ENCODE data around the gene PXMP4.
A peak's percentile ranks its signal among the peaks of the same experiment; 100 is the strongest.

Gene PXMP4

GRCh38 chr20:33685328-33686099 is 34.6 kb downstream of the PXMP4 start (continued):
- TF ChIP-seq ZSCAN18 (tag by site-specific recombination; IDR thresholded peaks at IDR 0.05) (no peak), WT1 (tag by site-specific recombination; IDR thresholded peaks at IDR 0.05) (peak; percentile 27; the same call in 1 of the 2 replicates), SP3 (tag by site-specific recombination; IDR thresholded peaks at IDR 0.05) (peak; percentile 51), ZNF24 (tag by site-specific recombination; IDR thresholded peaks at IDR 0.05) (no peak), SP2 (tag by site-specific recombination; IDR thresholded peaks at IDR 0.05) (peak; percentile 66), ZNF544 (tag by site-specific recombination; IDR thresholded peaks at IDR 0.05) (no peak), ZNF791 (tag by site-specific recombination; IDR thresholded peaks at IDR 0.05) (no peak), ZNF114 (tag by site-specific recombination; IDR thresholded peaks at IDR 0.05) (no peak), ZNF112 (tag by site-specific recombination; IDR thresholded peaks at IDR 0.05) (no peak), KLF8 (tag by site-specific recombination; IDR thresholded peaks at IDR 0.05) (peak; percentile 40; the same call in 1 of the 2 replicates), SP7 (tag by site-specific recombination; IDR thresholded peaks at IDR 0.05) (0 out of 2 replicates have a peak, but pooled peaks have one; percentile 25), GLI4 (tag by site-specific recombination; IDR thresholded peaks at IDR 0.05) (no peak), ZBTB7A (tag by site-specific recombination; IDR thresholded peaks at IDR 0.05; ENCODE audit: low read depth) (no peak), YY2 (tag by site-specific recombination; IDR thresholded peaks at IDR 0.05) (no peak), PBX3 (CRISPR knock-in tag; IDR thresholded peaks at IDR 0.05) (0 out of 2 replicates have a peak, but pooled peaks have one; percentile 55), ZNF175 (tag by site-specific recombination; IDR thresholded peaks at IDR 0.05) (no peak), ZSCAN16 (tag by site-specific recombination; IDR thresholded peaks at IDR 0.05) (no peak), ZNF664 (tag by site-specific recombination; IDR thresholded peaks at IDR 0.05) (no peak), ZNF354C (tag by site-specific recombination; IDR thresholded peaks at IDR 0.05; ENCODE audit: borderline replicate concordance, low read depth) (no peak), ZNF341 (tag by site-specific recombination; IDR thresholded peaks at IDR 0.05; ENCODE audit: low read depth) (0 out of 2 replicates have a peak, but pooled peaks have one; percentile 42), ZFP37 (tag by site-specific recombination; IDR thresholded peaks at IDR 0.05) (no peak), ZNF280C (tag by site-specific recombination; IDR thresholded peaks at IDR 0.05) (no peak), CTCF (tag by site-specific recombination; IDR thresholded peaks at IDR 0.05) (0 out of 2 replicates have a peak, but pooled peaks have one; percentile 8), GLIS1 (tag by site-specific recombination; IDR thresholded peaks at IDR 0.05) (no peak; the same call in none of the 2 replicates), REPIN1 (tag by site-specific recombination; IDR thresholded peaks at IDR 0.05; ENCODE audit: low read depth) (no peak), ZNF747 (tag by site-specific recombination; IDR thresholded peaks at IDR 0.05) (no peak), KLF9 (tag by site-specific recombination; IDR thresholded peaks at IDR 0.05; ENCODE audit: low read depth) (peak; percentile 49), KLF1 (tag by site-specific recombination; IDR thresholded peaks at IDR 0.05) (peak; percentile 33; the same call in 1 of the 2 replicates), ZNF585B (tag by site-specific recombination; IDR thresholded peaks at IDR 0.05) (no peak), GFI1B (tag by site-specific recombination; IDR thresholded peaks at IDR 0.05) (no peak), ZBTB10 (tag by site-specific recombination; IDR thresholded peaks at IDR 0.05) (no peak)

Data from HEK293 (cell line).